GM12801 (cell line): ENCODE data around the gene TYSND1.

Source experiments
- TF ChIP-seq, protein P1 (sequence below): IDR thresholded peaks from one replicate; pipeline ENCODE4 v1.5.1; 2011; ENCODE audit warnings: control low read depth; ENCODE audit not compliant: insufficient read length; ENCODE audit errors: extremely low read depth

TYSND1 gene

DNA sequence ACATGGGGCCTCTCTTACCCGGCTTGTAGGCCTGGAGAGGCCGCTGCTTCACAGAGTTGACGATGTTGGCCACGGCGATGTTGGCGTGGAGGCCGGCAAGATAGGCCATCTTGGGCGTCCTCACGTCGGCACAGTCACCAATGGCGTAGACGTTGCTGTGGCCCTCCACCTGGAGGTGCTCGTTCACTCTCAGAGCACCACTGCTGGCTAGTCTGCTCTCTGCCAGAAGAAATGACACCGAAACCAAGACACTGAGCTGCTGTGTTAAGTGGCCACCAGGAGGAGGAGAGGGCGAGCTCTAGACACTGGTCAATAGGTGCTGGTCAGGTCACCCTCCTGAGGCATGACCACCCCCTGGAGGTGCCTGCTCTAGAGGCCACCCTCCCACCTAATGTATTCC, 31.6 kb downstream of the TYSND1 start:
- TF ChIP-seq, protein P1, sequence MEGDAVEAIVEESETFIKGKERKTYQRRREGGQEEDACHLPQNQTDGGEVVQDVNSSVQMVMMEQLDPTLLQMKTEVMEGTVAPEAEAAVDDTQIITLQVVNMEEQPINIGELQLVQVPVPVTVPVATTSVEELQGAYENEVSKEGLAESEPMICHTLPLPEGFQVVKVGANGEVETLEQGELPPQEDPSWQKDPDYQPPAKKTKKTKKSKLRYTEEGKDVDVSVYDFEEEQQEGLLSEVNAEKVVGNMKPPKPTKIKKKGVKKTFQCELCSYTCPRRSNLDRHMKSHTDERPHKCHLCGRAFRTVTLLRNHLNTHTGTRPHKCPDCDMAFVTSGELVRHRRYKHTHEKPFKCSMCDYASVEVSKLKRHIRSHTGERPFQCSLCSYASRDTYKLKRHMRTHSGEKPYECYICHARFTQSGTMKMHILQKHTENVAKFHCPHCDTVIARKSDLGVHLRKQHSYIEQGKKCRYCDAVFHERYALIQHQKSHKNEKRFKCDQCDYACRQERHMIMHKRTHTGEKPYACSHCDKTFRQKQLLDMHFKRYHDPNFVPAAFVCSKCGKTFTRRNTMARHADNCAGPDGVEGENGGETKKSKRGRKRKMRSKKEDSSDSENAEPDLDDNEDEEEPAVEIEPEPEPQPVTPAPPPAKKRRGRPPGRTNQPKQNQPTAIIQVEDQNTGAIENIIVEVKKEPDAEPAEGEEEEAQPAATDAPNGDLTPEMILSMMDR: no peak

DNA sequence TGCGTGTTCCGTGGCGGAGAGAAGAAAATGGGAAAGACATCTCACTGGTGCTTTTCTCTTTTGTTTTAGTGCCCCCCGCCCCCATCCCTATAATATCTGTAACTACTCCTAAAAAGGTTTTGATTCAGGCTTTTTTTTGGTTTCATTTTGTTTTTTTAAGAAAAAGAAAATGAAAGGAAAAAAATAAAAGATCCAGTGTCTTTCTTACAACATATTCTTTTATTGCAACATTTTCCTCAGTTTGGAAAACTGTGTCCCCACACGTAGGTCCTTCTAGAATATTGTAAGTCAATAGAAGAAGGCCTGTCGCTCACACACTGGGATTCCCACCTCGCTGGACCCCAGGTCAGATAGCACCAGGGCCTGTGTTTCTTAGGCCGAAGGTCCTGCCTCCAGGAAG, 34.4 kb downstream of the TYSND1 start:
- TF ChIP-seq, protein P1: no peak

DNA sequence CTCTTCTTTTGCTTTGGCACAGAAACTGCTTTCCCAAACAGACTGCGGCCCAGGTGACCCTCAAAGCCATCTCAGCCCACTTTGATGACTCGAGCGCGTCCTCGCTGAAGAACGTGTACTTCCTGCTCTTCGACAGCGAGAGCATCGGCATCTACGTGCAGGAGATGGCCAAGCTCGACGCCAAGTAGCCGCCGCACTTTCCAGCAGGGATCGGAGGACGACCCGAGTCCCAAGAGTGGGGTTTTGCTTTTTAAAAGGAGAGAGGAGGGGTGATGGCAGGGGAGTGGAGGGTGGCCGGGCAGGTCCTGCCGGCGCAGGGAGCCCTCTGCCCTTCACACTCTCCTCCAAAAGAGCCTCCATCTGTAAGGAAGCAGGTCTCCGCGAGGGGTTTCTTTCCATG, 35.0 kb downstream of the TYSND1 start:
- TF ChIP-seq, protein P1: no peak

GRCh38 chr10:70109064-70109729, 37.3 kb downstream of the TYSND1 start:
- TF ChIP-seq, protein P1: no peak

DNA sequence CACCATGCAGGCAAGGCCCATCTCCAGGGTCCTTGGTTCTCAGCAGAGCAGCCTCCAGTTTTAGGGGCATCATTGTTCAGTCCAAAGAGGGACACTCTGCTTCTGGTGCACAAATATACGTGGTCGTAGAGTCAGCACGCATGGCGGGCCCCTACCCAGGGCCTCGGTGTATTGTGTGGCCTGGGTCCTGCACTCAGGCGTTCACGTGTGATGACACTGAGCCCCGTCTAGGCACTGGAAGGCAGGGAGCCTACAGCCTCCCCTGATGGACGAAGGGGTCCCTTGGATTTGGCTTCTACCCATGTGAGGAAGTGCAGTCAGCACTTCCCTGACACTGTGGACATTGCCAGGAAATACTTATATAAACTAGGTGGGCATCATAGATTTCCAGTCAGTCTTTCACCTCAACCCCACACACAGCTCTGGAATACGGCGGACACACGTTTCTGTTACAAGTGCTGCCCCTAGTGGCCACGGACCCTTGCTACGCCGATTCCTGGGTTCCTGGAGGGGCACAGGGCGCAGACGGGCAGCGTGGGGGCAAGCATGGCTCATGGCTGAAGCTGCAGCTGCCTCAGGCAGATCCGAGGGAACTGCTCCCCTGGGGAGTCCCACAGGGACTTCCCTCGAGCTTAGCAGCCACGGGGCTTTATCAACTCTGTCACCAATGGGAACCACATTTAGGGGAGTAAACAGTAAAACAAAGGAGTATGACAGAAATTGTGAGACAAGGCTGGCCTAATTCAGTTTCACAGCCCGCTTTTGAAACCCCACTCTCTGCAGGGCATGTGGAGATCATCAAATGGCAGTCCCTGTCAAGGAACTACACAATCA, 39.3 kb downstream of the TYSND1 start:
- TF ChIP-seq, protein P1: no peak

DNA sequence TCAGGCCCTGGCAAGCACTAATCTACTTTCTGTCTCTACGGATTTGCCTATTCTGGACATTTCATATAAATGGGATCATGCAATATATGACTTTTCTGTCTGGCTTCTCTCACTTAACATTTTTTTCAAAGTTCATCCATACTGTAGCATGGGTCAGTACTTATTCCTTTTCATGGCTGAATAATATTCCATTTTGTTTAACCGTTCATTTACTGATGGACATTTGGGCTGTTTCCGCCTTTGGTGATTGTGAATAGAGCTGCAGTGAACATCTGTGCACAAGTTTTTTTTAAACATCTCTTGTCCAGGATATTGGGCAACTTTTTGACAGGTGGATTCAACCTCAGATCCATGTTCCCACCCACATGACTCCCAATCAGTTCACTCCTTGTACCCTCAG, 44.8 kb downstream of the TYSND1 start:
- TF ChIP-seq, protein P1: no peak

GRCh38 chr10:70098271-70098670, 48.2 kb downstream of the TYSND1 start:
- TF ChIP-seq, protein P1: no peak
